C4-2B (cell line): ENCODE results near the gene TFPI2.

Experiments used
- ZFX ChIP-seq: fragments of 450-650 bp; IDR thresholded peaks from 2 replicates; pipeline ENCODE4 v1.6.1; 2017
- TF ChIP-seq, protein P1 (sequence below): fragments of 450-650 bp; conservative IDR thresholded peaks from 2 replicates; pipeline ENCODE4 v1.5.1; 2017; ENCODE audit warnings: mild to moderate bottlenecking

DNA sequence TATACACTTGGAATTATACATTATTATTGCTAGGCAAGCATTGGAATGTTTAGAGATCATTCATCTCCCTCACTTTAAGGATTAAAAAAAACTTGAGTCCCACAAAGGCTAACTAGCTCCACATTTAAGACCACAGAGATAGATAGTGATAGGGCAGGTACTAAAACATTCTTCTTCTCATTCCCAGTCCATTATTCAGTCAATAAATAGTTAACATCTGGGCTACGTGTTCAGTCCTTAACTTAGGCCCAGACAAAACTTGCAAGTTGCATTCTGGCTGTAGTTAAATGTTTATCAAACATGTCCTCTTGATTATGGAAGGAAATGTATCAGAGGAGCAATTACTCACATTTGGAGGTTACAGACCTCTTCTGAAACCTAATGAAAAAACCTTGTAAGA lies 33.4 kb upstream of the TFPI2 start:
- TF ChIP-seq, protein P1, sequence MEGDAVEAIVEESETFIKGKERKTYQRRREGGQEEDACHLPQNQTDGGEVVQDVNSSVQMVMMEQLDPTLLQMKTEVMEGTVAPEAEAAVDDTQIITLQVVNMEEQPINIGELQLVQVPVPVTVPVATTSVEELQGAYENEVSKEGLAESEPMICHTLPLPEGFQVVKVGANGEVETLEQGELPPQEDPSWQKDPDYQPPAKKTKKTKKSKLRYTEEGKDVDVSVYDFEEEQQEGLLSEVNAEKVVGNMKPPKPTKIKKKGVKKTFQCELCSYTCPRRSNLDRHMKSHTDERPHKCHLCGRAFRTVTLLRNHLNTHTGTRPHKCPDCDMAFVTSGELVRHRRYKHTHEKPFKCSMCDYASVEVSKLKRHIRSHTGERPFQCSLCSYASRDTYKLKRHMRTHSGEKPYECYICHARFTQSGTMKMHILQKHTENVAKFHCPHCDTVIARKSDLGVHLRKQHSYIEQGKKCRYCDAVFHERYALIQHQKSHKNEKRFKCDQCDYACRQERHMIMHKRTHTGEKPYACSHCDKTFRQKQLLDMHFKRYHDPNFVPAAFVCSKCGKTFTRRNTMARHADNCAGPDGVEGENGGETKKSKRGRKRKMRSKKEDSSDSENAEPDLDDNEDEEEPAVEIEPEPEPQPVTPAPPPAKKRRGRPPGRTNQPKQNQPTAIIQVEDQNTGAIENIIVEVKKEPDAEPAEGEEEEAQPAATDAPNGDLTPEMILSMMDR: no peak
- no peak for TF ChIP-seq ZFX
